ENCODE measurements around the gene DLEC1. TPM values are rescaled to one million over a fixed set of nuclear protein-coding genes. Genes with fewer than 3 reads are reported as not detected.

The DLEC1 gene
- total RNA-seq, 1 experiment from 2014 or later: not detected

DNA sequence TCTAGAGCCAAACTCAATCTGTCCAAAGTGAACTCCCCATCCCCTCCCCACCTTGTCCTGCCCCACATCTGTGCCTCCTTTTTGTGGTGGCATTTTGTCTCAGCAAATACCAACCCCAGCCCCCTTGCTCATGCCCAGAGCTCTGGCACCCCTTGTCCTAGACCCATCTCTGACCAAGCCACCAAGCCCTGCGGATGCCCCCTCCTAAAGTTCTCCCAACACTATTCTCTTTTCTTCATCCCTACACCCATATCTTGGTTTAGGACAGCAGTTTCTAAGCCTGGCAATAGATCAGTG lies 80.2 kb downstream of the DLEC1 start:
- Histone ChIP-seq H3K27ac (no peak overlapping the region), H3K9me3 (replicated peaks) (no peaks in the 10 kb centered on the region), H3K4me3 (no peak overlapping the region), H3K27me3 (no peaks in the 10 kb centered on the region), H3K4me1 (no peaks in the 10 kb centered on the region), H3K36me3 (no peaks in the 10 kb centered on the region)
- DNase-seq: no peak

GRCh38 chr3:38119821-38120692 lies 81.0 kb downstream of the DLEC1 start:
- Histone ChIP-seq H3K4me3 (no peak overlapping the region), H3K9me3 (replicated peaks) (no peaks in the 10 kb centered on the region), H3K27ac (no peak overlapping the region), H3K27me3 (no peaks in the 10 kb centered on the region), H3K4me1 (no peaks in the 10 kb centered on the region), H3K36me3 (no peaks in the 10 kb centered on the region)
- DNase-seq: no peak

DNA sequence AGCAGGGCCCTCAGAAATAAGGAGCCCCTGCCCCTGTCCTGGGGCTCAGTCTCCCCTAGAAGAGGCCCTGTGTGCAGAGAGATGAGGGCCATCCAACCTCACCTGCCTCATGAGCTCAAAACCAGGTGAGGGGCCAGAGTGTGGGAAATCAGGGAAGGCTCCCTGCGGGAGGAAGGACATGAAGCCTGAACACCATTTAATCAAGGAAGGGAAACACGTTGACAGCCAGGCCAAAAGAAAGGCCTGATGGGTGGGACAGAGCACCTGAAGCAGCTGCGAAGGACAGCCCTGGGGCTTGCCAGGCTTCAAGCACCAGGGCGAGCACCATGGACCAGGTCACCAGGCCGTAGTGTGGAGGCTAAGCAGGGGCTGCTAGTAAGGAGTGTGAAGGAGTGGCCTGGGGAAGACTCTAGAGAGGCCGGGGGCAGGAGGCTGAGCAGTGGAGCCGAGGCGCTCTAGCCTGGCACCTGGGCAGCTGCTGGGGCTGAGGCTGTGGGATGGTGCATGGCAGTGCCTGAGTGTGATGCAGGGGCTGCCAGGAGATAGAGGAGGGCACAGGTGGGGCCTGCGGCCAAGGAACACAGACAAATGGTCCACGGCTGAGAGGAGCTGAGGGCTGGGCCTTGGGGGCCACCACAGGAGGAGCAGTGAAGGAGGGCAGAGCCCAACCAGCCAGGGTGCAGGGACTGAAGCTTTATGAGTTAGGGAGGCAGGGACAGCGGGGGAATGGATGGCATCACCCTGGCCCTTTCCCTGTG lies 81.9 kb downstream of the DLEC1 start:
- no peaks in the 10 kb centered on the region for H3K4me1 ChIP-seq
- no peak overlapping the region for H3K4me3 ChIP-seq
- DNase-seq: no peak
- H3K27me3 ChIP-seq: no peaks in the 10 kb centered on the region
- H3K27ac ChIP-seq: no peak overlapping the region
- H3K9me3 ChIP-seq (replicated peaks): no peaks in the 10 kb centered on the region
- no peaks in the 10 kb centered on the region for H3K36me3 ChIP-seq

GRCh38 chr3:38121451-38121831 lies 82.4 kb downstream of the DLEC1 start:
- Histone ChIP-seq H3K27ac (no peak overlapping the region), H3K36me3 (no peaks in the 10 kb centered on the region), H3K27me3 (no peaks in the 10 kb centered on the region), H3K9me3 (replicated peaks) (no peaks in the 10 kb centered on the region), H3K4me1 (no peaks in the 10 kb centered on the region), H3K4me3 (no peak overlapping the region)
- no peak for DNase-seq

GRCh38 chr3:38121832-38122461 lies 82.9 kb downstream of the DLEC1 start:
- Histone ChIP-seq H3K27me3 (no peaks in the 10 kb centered on the region), H3K27ac (no peak overlapping the region), H3K9me3 (replicated peaks) (no peaks in the 10 kb centered on the region), H3K4me1 (no peaks in the 10 kb centered on the region), H3K36me3 (no peaks in the 10 kb centered on the region), H3K4me3 (no peak overlapping the region)
- DNase-seq: no peak

DNA sequence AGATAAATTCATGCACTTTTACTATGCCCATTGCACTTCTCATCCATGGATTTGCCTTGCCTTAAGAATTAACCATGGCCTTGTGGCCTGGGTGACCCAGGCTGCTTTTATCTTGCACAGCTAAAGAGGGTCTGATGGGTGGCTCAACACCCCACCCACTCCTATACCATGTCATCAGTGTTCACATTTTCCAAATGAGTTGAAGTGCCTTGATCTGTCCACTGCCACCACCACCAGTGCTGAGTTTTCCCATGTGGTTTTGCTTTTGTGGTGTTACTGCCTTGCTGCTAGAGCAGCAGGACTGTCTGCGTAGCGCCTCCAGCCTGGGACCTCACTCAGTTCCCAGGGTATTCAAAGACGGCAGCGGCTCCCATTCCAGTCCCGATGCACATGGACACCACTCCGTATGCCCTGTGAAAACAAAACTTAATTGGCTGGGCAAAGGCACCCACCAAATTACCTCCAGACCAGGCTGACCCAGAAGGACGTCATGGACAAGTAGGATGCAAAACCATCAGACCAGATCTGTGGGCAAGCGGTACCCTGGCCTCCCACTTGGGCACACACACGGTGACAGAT lies 83.8 kb downstream of the DLEC1 start:
- no peaks in the 10 kb centered on the region for H3K27me3 ChIP-seq
- H3K4me3 ChIP-seq: no peak overlapping the region
- no peak for DNase-seq
- H3K4me1 ChIP-seq: no peaks in the 10 kb centered on the region
- no peak overlapping the region for H3K27ac ChIP-seq
- H3K9me3 ChIP-seq (replicated peaks): no peaks in the 10 kb centered on the region
- no peaks in the 10 kb centered on the region for H3K36me3 ChIP-seq

DNA sequence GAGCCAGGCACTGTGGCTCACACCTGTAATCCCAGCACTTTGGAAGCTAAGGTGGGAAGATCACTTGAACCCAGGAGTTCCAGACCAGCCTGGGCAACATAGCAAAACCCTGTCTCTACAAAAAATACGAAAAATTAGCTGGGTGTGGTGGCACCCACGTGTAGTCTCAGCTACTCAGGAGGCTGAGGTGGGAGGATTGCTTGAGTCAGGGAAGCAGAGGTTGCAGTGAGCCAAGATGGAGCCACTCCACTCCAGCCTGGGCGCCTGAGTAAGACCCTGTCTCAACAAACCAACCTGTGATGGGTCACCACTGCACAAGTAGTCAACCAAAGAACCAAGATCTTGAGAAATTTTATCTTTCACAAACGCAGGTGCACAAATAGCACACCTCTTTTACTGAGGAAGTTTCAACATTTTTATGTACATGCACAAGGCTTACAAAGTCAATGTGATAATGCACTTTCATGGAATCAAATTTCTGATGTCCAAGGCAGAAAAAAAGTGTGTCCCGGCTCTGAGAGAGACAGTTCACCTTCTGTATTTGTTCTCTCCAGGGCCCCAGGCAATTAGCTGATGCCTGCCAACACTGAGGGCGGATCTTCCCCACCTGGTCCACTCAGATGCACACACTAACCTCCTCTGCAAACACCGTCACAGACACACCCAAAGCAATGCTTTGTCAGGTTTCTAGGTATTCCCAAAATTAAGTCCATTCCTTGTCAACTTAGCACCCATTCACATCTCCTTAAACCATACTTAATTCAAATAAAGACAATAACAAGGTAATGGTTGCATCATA lies 85.5 kb downstream of the DLEC1 start:
- no peaks in the 10 kb centered on the region for H3K27me3 ChIP-seq
- no peaks in the 10 kb centered on the region for H3K9me3 ChIP-seq (replicated peaks)
- H3K4me3 ChIP-seq: no peak overlapping the region
- H3K4me1 ChIP-seq: no peaks in the 10 kb centered on the region
- H3K36me3 ChIP-seq: no peaks in the 10 kb centered on the region
- no peak for DNase-seq
- H3K27ac ChIP-seq: no peak overlapping the region

GRCh38 chr3:38125305-38126120 lies 86.5 kb downstream of the DLEC1 start:
- Histone ChIP-seq H3K4me3 (no peak overlapping the region), H3K9me3 (replicated peaks) (no peaks in the 10 kb centered on the region), H3K36me3 (peaks cover 3% of the 10 kb centered on the region; the same call in 1 of the 2 replicates), H3K27ac (no peak overlapping the region), H3K27me3 (no peaks in the 10 kb centered on the region), H3K4me1 (no peaks in the 10 kb centered on the region)
- no peak for DNase-seq

DNA sequence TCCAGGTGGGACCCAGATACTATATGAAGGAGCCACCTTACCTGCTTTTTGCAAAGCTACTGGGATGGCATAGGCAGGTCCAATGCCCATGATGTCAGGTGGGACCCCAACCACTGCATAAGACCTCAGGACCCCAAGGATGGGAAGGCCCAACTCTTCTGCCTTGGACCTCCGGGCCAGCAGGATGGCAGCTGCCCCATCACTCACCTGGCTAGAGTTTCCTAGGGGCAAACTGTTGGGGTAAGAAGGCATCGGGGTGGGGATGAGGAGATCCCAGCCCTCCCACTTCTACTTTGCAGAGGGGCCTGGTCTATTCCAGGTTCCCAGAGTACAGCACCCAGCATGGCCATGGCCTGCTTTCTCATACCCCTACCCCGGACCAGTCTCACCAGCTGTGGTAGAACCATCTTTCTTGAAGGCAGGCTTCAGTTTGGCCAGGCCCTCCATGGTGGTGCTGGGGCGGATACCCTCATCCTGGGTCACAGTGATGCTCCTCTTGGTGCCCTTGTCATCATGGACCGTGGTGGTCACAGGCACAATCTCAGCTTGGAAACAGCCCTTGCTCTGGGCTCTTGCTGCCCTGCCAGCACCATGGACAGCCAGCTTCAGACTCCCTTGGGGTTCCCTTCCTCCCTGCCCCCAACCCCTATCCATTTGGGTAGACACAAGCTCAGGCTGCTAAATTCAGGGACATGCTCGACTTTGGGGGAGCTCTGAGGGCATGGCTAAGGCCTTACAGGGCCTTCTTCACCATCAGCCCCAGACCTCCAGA lies 87.3 kb downstream of the DLEC1 start:
- no peaks in the 10 kb centered on the region for H3K9me3 ChIP-seq (replicated peaks)
- no peak overlapping the region for H3K4me3 ChIP-seq
- no peaks in the 10 kb centered on the region for H3K4me1 ChIP-seq
- no peak for DNase-seq
- no peaks in the 10 kb centered on the region for H3K27me3 ChIP-seq
- H3K36me3 ChIP-seq: peaks cover 3% of the 10 kb centered on the region; the same call in 1 of the 2 replicates
- no peak overlapping the region for H3K27ac ChIP-seq

GRCh38 chr3:38127611-38128302 lies 88.7 kb downstream of the DLEC1 start:
- H3K4me3 ChIP-seq: no peak overlapping the region
- DNase-seq: no peak
- no peak overlapping the region for H3K27ac ChIP-seq
- peaks cover 3% of the 10 kb centered on the region; the same call in 1 of the 2 replicates for H3K36me3 ChIP-seq
- H3K27me3 ChIP-seq: no peaks in the 10 kb centered on the region
- no peaks in the 10 kb centered on the region for H3K9me3 ChIP-seq (replicated peaks)
- H3K4me1 ChIP-seq: no peaks in the 10 kb centered on the region

GRCh38 chr3:38128303-38128655 lies 89.3 kb downstream of the DLEC1 start:
- H3K4me1 ChIP-seq: no peaks in the 10 kb centered on the region
- peaks cover 3% of the 10 kb centered on the region; the same call in 1 of the 2 replicates for H3K36me3 ChIP-seq
- no peak for DNase-seq
- H3K4me3 ChIP-seq: no peak overlapping the region
- H3K27ac ChIP-seq: no peak overlapping the region
- no peaks in the 10 kb centered on the region for H3K9me3 ChIP-seq (replicated peaks)
- no peaks in the 10 kb centered on the region for H3K27me3 ChIP-seq

DNA sequence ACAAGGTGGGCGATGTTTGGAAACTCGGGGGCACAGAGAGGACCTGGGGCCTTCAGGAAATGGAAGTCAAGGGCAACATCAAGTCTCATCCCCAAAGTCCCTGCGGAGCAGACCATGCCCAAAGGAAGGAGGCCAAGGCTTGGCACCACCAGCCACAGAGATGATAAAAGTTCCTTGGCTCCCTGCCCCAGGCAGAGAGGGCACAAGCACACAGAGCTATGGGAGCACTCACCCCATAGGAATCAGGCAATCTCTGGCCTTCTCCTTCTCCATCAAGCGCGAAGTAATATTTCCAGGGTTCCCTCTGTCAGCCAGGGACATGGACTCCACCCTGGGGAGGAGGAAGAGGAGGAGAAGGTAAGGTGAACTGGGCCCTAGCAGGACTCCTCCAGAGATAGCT lies 90.0 kb downstream of the DLEC1 start:
- H3K9me3 ChIP-seq (replicated peaks): no peaks in the 10 kb centered on the region
- H3K4me1 ChIP-seq: no peaks in the 10 kb centered on the region
- H3K4me3 ChIP-seq: no peak overlapping the region
- no peaks in the 10 kb centered on the region for H3K27me3 ChIP-seq
- peaks cover 3% of the 10 kb centered on the region; the same call in 1 of the 2 replicates for H3K36me3 ChIP-seq
- no peak for DNase-seq
- no peak overlapping the region for H3K27ac ChIP-seq

GRCh38 chr3:38130631-38131065 lies 91.6 kb downstream of the DLEC1 start:
- Histone ChIP-seq H3K27ac (no peak overlapping the region), H3K4me3 (no peak overlapping the region), H3K27me3 (no peaks in the 10 kb centered on the region), H3K9me3 (replicated peaks) (no peaks in the 10 kb centered on the region), H3K4me1 (no peaks in the 10 kb centered on the region), H3K36me3 (peaks cover 3% of the 10 kb centered on the region; the same call in 1 of the 2 replicates)
- DNase-seq: no peak
